Prostate gland (tissue), 2 donors: ENCODE data around the gene ANKRD44. TPM values are rescaled to one million over a fixed set of nuclear protein-coding genes. Genes with fewer than 3 reads are reported as not detected.
"Not testable (repeated sequence)": the region's sequence is repeated elsewhere in the genome, so short reads cannot be mapped to it uniquely, and the experiment has no call there.

ENCODE experiments used
- DNase-seq: peaks from one replicate; pipeline ENCODE4 v3.0.0-alpha.2; 2019; ENCODE audit warnings: low spot score
- H3K27ac ChIP-seq, 2 donors: fragments of 200-600 bp; sonication (generic); 2 replicates each; pipeline ENCODE4 v1.5.1; 2017 to 2019
- H3K27me3 ChIP-seq: fragments of 200-600 bp; sonication (generic); replicated peaks from 2 replicates; pipeline ENCODE4 v1.5.1; 2019; ENCODE audit not compliant: insufficient read depth
- H3K36me3 ChIP-seq, 2 donors: fragments of 200-600 bp; sonication (generic); 1 replicate in 1 of 2; 2 replicates in 1 of 2; pipeline versions ENCODE4 v1.5.1 to v1.8.1; 2017 to 2019
- H3K4me1 ChIP-seq: fragments of 200-600 bp; sonication (generic); replicated peaks from 2 replicates; pipeline ENCODE4 v1.5.1; 2019
- H3K4me3 ChIP-seq, 2 donors: fragments of 200-600 bp; sonication (generic); 2 replicates each; pipeline ENCODE4 v1.5.1; 2017 to 2019
- H3K9me3 ChIP-seq: fragments of 200-600 bp; sonication (generic); 2 replicates; pipeline ENCODE4 v1.5.1; 2017
- POLR2A ChIP-seq: fragments of 450-650 bp; IDR thresholded peaks from one replicate; pipeline ENCODE4 v1.6.1; 2016; ENCODE audit warnings: antibody characterized with exemption, mild to moderate bottlenecking
- POLR2AphosphoS5 ChIP-seq: sonication (generic); formaldehyde crosslinking; IDR thresholded peaks from one replicate; pipeline ENCODE4 v1.6.1; 2017; ENCODE audit warnings: antibody characterized with exemption
- WGBS: methylation state at CpG from one replicate; pipeline ENCODE4 v1.1.5; 2018; 5-methylcytosine and 5-hydroxymethylcytosine counted together
- intact Hi-C: fragments of 100-400 bp; cut with DNase I; formaldehyde crosslinking; loops from one replicate; pipeline ENCODE4 v1.14.2; 2022
- total RNA-seq, 2 donors: library from RNA; depleted of rRNA; stranded (reverse); fragments of >200 nt; gene quantifications; one replicate each; pipeline ENCODE4 v1.1.0, GENCODE V29; 2016
- TF ChIP-seq, protein P1 (sequence below), 4 experiments: fragments of 200-600 bp in 2 of 4; fragments of 450-650 bp in 2 of 4; sonication (generic) in 2 of 4; IDR thresholded peaks; 1 replicate in 3 of 4; 2 replicates in 1 of 4; pipeline ENCODE4 v1.5.1; 2016 to 2019; ENCODE audit warnings: antibody characterized with exemption in 4 of 4, mild to moderate bottlenecking in 2 of 4, moderate library complexity in 2 of 4

Gene ANKRD44
- total RNA-seq, 2 donors from 2014 or later, result 6.0 to 11.2 TPM

DNA sequence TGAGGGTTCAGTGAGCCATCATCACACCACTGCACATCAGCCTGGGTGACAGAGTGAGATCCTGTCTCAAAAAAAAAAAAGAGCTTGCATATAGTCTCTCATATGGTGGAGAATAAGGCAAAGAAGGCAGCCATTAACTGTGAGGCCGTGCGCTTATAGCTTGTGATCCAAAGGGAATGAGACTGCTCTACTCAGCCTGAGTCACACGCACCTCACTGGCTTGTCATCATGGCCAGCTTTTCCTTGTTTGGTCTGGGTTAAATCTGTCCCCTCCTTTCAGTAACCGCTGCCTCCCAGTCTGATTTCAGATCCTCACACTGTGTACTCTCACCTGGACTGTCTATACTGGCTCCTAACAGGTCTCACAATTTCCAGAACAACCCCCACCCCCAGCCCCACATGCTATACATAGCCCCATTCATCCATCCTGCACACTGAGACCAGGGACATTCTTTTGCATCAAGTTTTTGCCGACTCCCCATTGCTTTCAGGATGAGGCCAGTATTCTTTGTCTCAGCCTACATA, 35.3 kb upstream of the ANKRD44 start:
- no peak overlapping the region for H3K4me3 ChIP-seq
- no peaks in the 10 kb centered on the region for H3K9me3 ChIP-seq
- intact Hi-C loops, result no loop called here
- no peaks in the 10 kb centered on the region for H3K36me3 ChIP-seq
- H3K4me1 ChIP-seq, result no peaks in the 10 kb centered on the region
- no peak for DNase-seq
- WGBS, result 86% methylated on average over 5 of the region's 5 CpGs
- no peaks in the 10 kb centered on the region for H3K27me3 ChIP-seq
- no peak overlapping the region for H3K27ac ChIP-seq
- TF ChIP-seq, protein P1, sequence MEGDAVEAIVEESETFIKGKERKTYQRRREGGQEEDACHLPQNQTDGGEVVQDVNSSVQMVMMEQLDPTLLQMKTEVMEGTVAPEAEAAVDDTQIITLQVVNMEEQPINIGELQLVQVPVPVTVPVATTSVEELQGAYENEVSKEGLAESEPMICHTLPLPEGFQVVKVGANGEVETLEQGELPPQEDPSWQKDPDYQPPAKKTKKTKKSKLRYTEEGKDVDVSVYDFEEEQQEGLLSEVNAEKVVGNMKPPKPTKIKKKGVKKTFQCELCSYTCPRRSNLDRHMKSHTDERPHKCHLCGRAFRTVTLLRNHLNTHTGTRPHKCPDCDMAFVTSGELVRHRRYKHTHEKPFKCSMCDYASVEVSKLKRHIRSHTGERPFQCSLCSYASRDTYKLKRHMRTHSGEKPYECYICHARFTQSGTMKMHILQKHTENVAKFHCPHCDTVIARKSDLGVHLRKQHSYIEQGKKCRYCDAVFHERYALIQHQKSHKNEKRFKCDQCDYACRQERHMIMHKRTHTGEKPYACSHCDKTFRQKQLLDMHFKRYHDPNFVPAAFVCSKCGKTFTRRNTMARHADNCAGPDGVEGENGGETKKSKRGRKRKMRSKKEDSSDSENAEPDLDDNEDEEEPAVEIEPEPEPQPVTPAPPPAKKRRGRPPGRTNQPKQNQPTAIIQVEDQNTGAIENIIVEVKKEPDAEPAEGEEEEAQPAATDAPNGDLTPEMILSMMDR (IDR thresholded peaks at IDR 0.05), result no peak
- TF ChIP-seq POLR2AphosphoS5 (no peak), POLR2A (no peak)

DNA sequence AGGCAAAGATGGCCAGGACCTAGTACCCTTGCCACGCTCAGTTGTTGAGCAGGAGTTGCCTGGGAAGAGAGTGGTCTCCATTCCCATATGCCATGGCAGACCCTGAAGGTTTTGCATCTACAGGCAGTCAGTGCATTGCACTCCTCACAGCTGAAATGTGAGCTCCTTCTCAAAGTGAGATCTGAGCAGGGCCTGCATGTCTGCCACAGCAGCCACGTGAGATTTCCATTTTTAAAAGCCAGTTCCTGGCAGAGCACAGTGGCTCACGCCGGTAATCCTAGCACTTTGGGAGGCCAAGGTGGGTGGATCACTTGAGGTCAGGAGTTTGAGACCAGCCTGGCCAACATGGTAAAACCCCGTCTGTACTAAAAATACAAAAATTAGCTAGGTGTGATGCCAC, 33.4 kb upstream of the ANKRD44 start:
- H3K27ac ChIP-seq, intact Hi-C loops, H3K36me3 ChIP-seq, H3K9me3 ChIP-seq, DNase-seq, H3K27me3 ChIP-seq, H3K4me1 ChIP-seq, H3K4me3 ChIP-seq: not testable (repeated sequence)
- WGBS, result 82% methylated on average over 5 of the region's 5 CpGs

DNA sequence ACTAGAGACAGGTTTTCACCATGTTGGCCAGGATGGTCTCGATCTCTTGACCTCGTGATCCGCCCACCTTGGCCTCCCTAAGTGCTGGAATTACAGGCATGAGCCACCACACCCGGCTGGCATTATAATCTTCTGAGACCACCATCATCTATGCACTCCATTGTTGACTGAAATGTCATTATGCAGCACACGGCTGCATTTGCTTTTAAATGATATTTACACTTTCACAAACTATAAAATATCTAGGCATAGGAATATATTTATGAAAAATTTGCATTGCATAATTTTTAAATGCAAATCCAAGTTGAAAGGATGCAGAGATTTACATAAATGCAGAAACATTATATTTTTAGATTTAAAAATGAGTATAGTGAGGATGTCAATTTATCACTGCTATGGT, 30.0 kb upstream of the ANKRD44 start:
- Histone ChIP-seq H3K27ac (no peak overlapping the region), H3K4me1 (no peaks in the 10 kb centered on the region), H3K9me3 (no peaks in the 10 kb centered on the region), H3K36me3 (no peaks in the 10 kb centered on the region), H3K27me3 (no peaks in the 10 kb centered on the region), H3K4me3 (no peak overlapping the region)
- intact Hi-C loops, result no loop called here
- TF ChIP-seq POLR2A, result no peak
- TF ChIP-seq, protein P1 (IDR thresholded peaks at IDR 0.05), result no peak
- no peak for TF ChIP-seq POLR2AphosphoS5
- no peak for DNase-seq
- WGBS, result 91% methylated on average over 5 of the region's 5 CpGs

DNA sequence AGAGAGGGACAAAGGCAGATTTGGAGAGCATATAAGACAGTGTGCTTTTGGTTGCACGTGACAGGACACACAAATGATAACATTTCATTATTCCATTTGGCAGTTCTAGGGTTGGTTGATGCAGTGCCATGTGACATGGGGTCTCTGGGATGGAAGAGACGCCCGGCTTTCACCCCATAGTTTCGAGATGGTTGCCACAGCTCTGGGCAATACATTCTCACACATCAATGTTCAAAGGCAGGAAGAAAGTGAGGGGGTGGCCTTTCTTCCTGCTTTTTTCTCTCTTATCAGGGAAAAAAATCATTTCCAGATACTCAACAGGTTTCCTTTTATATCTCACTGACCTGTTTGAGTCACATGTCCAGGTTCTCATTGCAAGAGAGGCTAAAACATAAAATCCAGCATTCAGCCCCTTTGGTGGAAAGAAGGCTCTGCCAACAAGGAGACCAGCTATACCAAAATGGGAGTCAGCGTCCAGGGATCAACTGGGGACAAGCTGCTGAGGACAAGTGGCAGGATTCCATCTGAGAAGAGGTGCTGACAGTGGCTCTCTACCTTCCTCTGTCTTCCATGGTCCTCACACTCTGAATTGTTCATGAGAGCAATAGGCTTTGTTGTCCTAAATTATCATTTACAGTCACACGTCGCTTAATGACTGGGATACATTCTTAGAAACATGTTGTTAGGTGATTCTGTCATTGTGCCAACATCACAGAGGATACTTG, 29.1 kb upstream of the ANKRD44 start:
- Histone ChIP-seq H3K27me3 (no peaks in the 10 kb centered on the region), H3K9me3 (no peaks in the 10 kb centered on the region), H3K4me3 (no peak overlapping the region), H3K27ac (no peak overlapping the region), H3K36me3 (no peaks in the 10 kb centered on the region), H3K4me1 (no peaks in the 10 kb centered on the region)
- no peak for DNase-seq
- WGBS, result 78% methylated on average over 7 of the region's 7 CpGs
- intact Hi-C loops, result no loop called here
- no peak for TF ChIP-seq POLR2A
- TF ChIP-seq, protein P1 (IDR thresholded peaks at IDR 0.05), result no peak
- no peak for TF ChIP-seq POLR2AphosphoS5

DNA sequence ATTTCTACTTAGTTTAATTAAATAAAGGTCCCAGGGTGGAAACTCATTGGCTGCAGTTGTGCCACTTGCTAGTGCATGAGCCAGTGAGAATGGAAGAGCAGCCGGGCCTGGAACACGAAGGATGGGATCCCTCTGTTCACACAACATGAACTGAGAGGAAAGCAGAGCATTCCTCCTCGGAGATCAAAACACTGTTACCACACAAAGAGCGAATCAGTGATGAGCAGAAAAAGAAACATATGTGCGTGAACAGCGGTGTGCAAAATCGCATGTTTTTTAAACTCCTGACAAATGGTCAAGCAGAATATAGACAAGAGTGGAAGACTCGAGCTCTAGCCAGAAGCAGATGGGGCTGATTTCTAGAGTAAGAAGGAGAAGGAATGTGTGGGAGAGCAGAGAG, 28.4 kb upstream of the ANKRD44 start:
- DNase-seq, result no peak
- Histone ChIP-seq H3K27ac (no peak overlapping the region), H3K4me1 (no peaks in the 10 kb centered on the region), H3K4me3 (no peak overlapping the region), H3K27me3 (no peaks in the 10 kb centered on the region), H3K9me3 (no peaks in the 10 kb centered on the region), H3K36me3 (no peaks in the 10 kb centered on the region)
- TF ChIP-seq POLR2A, result no peak
- 76% methylated on average over 8 of the region's 8 CpGs for WGBS
- intact Hi-C loops, result no loop called here

DNA sequence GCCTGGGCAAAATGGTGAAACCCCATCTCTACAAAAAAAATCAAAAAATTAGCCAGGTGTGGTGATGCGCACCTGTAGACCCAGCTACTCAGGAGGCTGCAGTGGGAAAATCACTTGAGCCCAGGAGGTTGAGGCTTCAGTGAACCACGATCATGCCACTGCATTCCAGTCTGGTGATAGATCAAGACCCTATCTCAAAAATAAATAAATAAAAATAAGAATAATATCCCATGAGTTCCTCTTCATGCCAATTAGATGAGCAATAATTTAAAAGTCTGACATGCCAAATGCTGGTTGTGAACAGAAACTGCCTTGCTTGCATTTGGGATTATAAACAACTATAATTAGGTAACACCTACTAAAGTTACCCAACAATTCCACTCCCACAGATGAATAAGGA, 22.1 kb upstream of the ANKRD44 start:
- Histone ChIP-seq H3K9me3 (no peaks in the 10 kb centered on the region), H3K4me3 (no peak overlapping the region), H3K27me3 (no peaks in the 10 kb centered on the region), H3K36me3 (no peaks in the 10 kb centered on the region), H3K27ac (no peak overlapping the region), H3K4me1 (no peaks in the 10 kb centered on the region)
- TF ChIP-seq POLR2AphosphoS5 (no peak), POLR2A (no peak)
- TF ChIP-seq, protein P1 (IDR thresholded peaks at IDR 0.05), result no peak
- intact Hi-C loops, result no loop called here
- no peak for DNase-seq
- WGBS, result 86% methylated on average over 2 of the region's 2 CpGs
